Activated CD8-positive, alpha-beta T cell treated with anti-CD3 and anti-CD28 coated beads, Interleukin-2, amount 10 ng/mL, durations not matched to agents 7 days and 5 days (primary cell): ENCODE results near the gene DESI1. TPM values are rescaled to one million over a fixed set of nuclear protein-coding genes. Genes with fewer than 3 reads are reported as not detected.
A peak's percentile ranks its signal among the peaks of the same experiment; 100 is the strongest.
"Not testable (repeated sequence)": the region's sequence is repeated elsewhere in the genome, so short reads cannot be mapped to it uniquely, and the experiment has no call there.

Experiments used
- ATAC-seq: fragments of 150-1000 bp; cut with Tn5 transposase; one replicate; pipeline ENCODE4 v1.10.0; 2021; ENCODE audit warnings: moderate library complexity
- CTCF ChIA-PET: fragments of 350-600 bp; sonication (Branson Sonifier 250); formaldehyde crosslinking; loops from one replicate; lab custom pipeline; 2021; ENCODE audit warnings: antibody characterized with exemption; lab: Charles Lee
- POLR2A ChIA-PET: fragments of 350-600 bp; sonication (Branson Sonifier 250); formaldehyde crosslinking; loops from one replicate; lab custom pipeline; 2021; ENCODE audit warnings: antibody characterized with exemption; lab: Charles Lee
- DNase-seq: peaks from one replicate; pipeline ENCODE4 v3.0.0-alpha.2; 2020
- H3K27ac Mint-ChIP-seq: one replicate; pipeline ENCODE4 v1.8.0; 2021; ENCODE audit warnings: mild to moderate bottlenecking, mixed read lengths
- H3K27me3 Mint-ChIP-seq: one replicate; pipeline ENCODE4 v1.8.0; 2021; ENCODE audit warnings: low read depth, mixed read lengths
- H3K36me3 Mint-ChIP-seq: one replicate; pipeline ENCODE4 v1.8.0; 2021; ENCODE audit warnings: low read depth, mixed read lengths
- H3K4me1 Mint-ChIP-seq: one replicate; pipeline ENCODE4 v1.8.0; 2021; ENCODE audit warnings: low read depth, mixed read lengths
- H3K4me3 Mint-ChIP-seq: one replicate; pipeline ENCODE4 v1.8.0; 2021; ENCODE audit warnings: mild to moderate bottlenecking, mixed read lengths
- H3K9me3 Mint-ChIP-seq: one replicate; pipeline ENCODE4 v1.8.0; 2022; ENCODE audit warnings: mixed read lengths; ENCODE audit not compliant: insufficient read depth
- total RNA-seq, 2 experiments: library from RNA; stranded (reverse); gene quantifications; one replicate each; pipeline ENCODE4 v1.2.3, GENCODE V29; 2021

DESI1 gene
- total RNA-seq, 2 experiments from 2014 or later: 33.0 to 35.2 TPM

DNA sequence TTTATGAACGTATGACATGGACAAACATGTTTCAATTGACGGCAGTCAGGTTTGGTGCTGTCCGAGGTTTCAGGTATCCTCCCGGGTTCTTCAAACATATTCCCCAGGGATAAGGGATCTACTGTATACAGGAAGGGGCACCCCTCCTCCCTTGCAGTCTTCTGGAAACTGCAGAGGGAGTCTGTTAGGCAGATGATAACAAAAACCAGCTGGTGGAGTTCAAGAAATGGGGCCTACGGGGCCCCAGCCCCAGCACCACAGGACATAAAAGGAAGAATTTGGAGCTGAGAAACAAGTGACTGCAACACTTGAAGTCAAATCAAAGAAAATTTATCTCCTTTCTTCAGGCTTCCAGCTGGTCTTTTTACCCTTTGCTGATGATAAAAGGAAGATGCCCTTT, 35.7 kb upstream of the DESI1 start:
- H3K27ac Mint-ChIP-seq: no peak overlapping the region
- POLR2A ChIA-PET: interaction anchor here (3.0 kb wide), 1 partner anchor 10 kb away, joined by 11 read pairs; no protein-coding TSS in a partner anchor
- CTCF ChIA-PET: interaction anchor here (2.1 to 2.8 kb wide), 2 partner anchors 10 to 41 kb away, joined by 5 to 25 read pairs; no protein-coding TSS in a partner anchor

GRCh38 chr22:41654322-41654721, 33.5 kb upstream of the DESI1 start:
- H3K4me1 Mint-ChIP-seq: peaks cover 8% of the 10 kb centered on the region
- H3K9me3 Mint-ChIP-seq: no peaks in the 10 kb centered on the region
- CTCF ChIA-PET: interaction anchor here (5.0 kb wide), 1 partner anchor 12 kb away, joined by 40 read pairs; no protein-coding TSS in a partner anchor
- no peak overlapping the region for H3K4me3 Mint-ChIP-seq
- POLR2A ChIA-PET: interaction anchor here (0.9 to 2.1 kb wide), 2 partner anchors 33 to 35 kb away, joined by 3 to 5 read pairs; partner anchors contain the start of genes DESI1, SNU13 and XRCC6
- H3K36me3 Mint-ChIP-seq: peaks cover 59% of the 10 kb centered on the region
- DNase-seq (no peak), ATAC-seq (no peak)
- H3K27me3 Mint-ChIP-seq: no peaks in the 10 kb centered on the region
- peak overlapping the region; percentile 30 for H3K27ac Mint-ChIP-seq

More for the DNA sequence above, 35.7 kb upstream of the DESI1 start:
- DNase-seq (no peak), ATAC-seq (no peak)
- Mint-ChIP-seq H3K4me3 (no peak overlapping the region), H3K27me3 (no peaks in the 10 kb centered on the region), H3K36me3 (peaks cover 67% of the 10 kb centered on the region), H3K9me3 (no peaks in the 10 kb centered on the region), H3K4me1 (peaks cover 8% of the 10 kb centered on the region)

GRCh38 chr22:41650821-41651220, 30.0 kb upstream of the DESI1 start:
- Mint-ChIP-seq H3K36me3 (peaks cover 51% of the 10 kb centered on the region), H3K27me3 (no peaks in the 10 kb centered on the region), H3K4me1 (peaks cover 17% of the 10 kb centered on the region), H3K4me3 (no peak overlapping the region), H3K9me3 (no peaks in the 10 kb centered on the region), H3K27ac (no peak overlapping the region)
- ChIA-PET CTCF (interaction anchor here (5.0 kb wide), 1 partner anchor 16 kb away, joined by 40 read pairs; no protein-coding TSS in a partner anchor), POLR2A (no interaction called here)
- no peak for DNase-seq
- no peak for ATAC-seq

GRCh38 chr22:41650229-41650628, 29.4 kb upstream of the DESI1 start:
- CTCF ChIA-PET: interaction anchor here (5.0 kb wide), 1 partner anchor 16 kb away, joined by 40 read pairs; no protein-coding TSS in a partner anchor
- Mint-ChIP-seq H3K27me3 (no peaks in the 10 kb centered on the region), H3K4me1 (peaks cover 17% of the 10 kb centered on the region), H3K9me3 (no peaks in the 10 kb centered on the region), H3K4me3 (no peak overlapping the region), H3K27ac (no peak overlapping the region), H3K36me3 (peaks cover 49% of the 10 kb centered on the region)
- DNase-seq: no peak
- ATAC-seq: no peak
- POLR2A ChIA-PET: no interaction called here

DNA sequence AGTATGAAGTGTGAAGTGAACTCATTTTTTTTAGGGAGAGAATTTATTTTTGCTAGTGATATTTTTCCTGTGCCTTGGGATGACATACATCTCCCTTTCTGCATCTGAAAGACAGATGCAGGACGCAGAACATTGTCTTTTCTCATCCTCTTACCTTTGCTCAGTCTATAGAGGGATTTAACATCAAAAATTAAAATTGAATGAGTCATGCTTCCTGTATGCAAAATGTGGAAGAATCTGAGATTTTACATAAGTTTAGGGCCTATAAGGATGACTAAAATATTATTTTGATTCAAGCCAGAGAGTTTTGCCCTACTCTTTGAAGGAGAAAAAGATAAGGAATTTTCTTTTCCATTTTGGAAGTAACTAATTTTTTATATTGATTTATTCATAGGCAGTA, 27.6 kb upstream of the DESI1 start:
- no peak for ATAC-seq
- CTCF ChIA-PET: interaction anchor here (2.0 kb wide), 1 partner anchor 18 kb away, joined by 10 read pairs; no protein-coding TSS in a partner anchor

GRCh38 chr22:41647771-41648170, 26.9 kb upstream of the DESI1 start:
- H3K4me1 Mint-ChIP-seq: peaks cover 9% of the 10 kb centered on the region
- no peak for ATAC-seq
- no peak overlapping the region for H3K4me3 Mint-ChIP-seq
- H3K36me3 Mint-ChIP-seq: peaks cover 38% of the 10 kb centered on the region
- no peak overlapping the region for H3K27ac Mint-ChIP-seq
- no peak for DNase-seq
- CTCF ChIA-PET: interaction anchor here (2.0 kb wide), 1 partner anchor 19 kb away, joined by 10 read pairs; no protein-coding TSS in a partner anchor
- H3K27me3 Mint-ChIP-seq: no peaks in the 10 kb centered on the region
- POLR2A ChIA-PET: no interaction called here
- no peaks in the 10 kb centered on the region for H3K9me3 Mint-ChIP-seq

More for the DNA sequence above, 27.6 kb upstream of the DESI1 start:
- H3K4me3 Mint-ChIP-seq: no peak overlapping the region
- peaks cover 9% of the 10 kb centered on the region for H3K4me1 Mint-ChIP-seq
- no peaks in the 10 kb centered on the region for H3K27me3 Mint-ChIP-seq
- H3K27ac Mint-ChIP-seq: no peak overlapping the region
- peaks cover 39% of the 10 kb centered on the region for H3K36me3 Mint-ChIP-seq
- no peaks in the 10 kb centered on the region for H3K9me3 Mint-ChIP-seq
- no peak for DNase-seq
- POLR2A ChIA-PET: no interaction called here

GRCh38 chr22:41642331-41643110, 21.7 kb upstream of the DESI1 start:
- CTCF ChIA-PET: interaction anchor here (1.6 kb wide), 1 partner anchor 25 kb away, joined by 5 read pairs; no protein-coding TSS in a partner anchor
- Mint-ChIP-seq H3K27ac (no peak overlapping the region), H3K36me3 (peaks cover 46% of the 10 kb centered on the region)

DNA sequence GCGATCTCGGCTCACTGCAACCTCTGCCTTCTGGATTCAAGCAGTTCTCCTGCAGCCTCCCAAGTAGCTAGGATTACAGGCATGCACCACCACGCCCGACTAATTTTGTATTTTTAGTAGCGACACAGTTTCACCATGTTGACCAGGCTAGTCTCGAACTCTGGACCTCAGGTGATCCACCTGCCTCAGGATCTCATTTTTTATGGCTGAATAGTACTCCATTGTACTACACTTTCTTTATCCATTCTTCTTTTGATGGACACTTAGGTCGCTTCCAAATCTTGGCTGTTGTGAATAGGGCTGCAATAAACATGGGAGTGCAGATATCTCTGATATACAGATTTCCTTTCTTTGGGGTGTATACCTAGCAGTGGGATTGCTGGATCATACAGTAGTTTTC, 21.0 kb upstream of the DESI1 start:
- CTCF ChIA-PET: interaction anchor here (1.6 kb wide), 1 partner anchor 25 kb away, joined by 5 read pairs; no protein-coding TSS in a partner anchor
- H3K36me3 Mint-ChIP-seq: peaks cover 49% of the 10 kb centered on the region
- DNase-seq: no peak

More at GRCh38 chr22:41642331-41643110, 21.7 kb upstream of the DESI1 start:
- H3K9me3 Mint-ChIP-seq: no peaks in the 10 kb centered on the region
- no peak overlapping the region for H3K4me3 Mint-ChIP-seq
- no peaks in the 10 kb centered on the region for H3K27me3 Mint-ChIP-seq
- ATAC-seq (no peak), DNase-seq (no peak)
- POLR2A ChIA-PET: interaction anchor here (0.8 kb wide), 1 partner anchor 21 kb away, joined by 3 read pairs; no protein-coding TSS in a partner anchor
- peaks cover under 1% of the 10 kb centered on the region for H3K4me1 Mint-ChIP-seq

GRCh38 chr22:41638748-41639147, 17.9 kb upstream of the DESI1 start:
- H3K27ac Mint-ChIP-seq: no peak overlapping the region
- no peaks in the 10 kb centered on the region for H3K4me1 Mint-ChIP-seq
- ATAC-seq: no peak
- peaks cover 63% of the 10 kb centered on the region for H3K36me3 Mint-ChIP-seq
- H3K9me3 Mint-ChIP-seq: no peaks in the 10 kb centered on the region
- CTCF ChIA-PET: interaction anchor here (1.6 kb wide), 1 partner anchor 28 kb away, joined by 7 read pairs; no protein-coding TSS in a partner anchor
- no peak for DNase-seq
- no peak overlapping the region for H3K4me3 Mint-ChIP-seq
- POLR2A ChIA-PET: no interaction called here
- H3K27me3 Mint-ChIP-seq: no peaks in the 10 kb centered on the region

More for the DNA sequence above, 21.0 kb upstream of the DESI1 start:
- no peak overlapping the region for H3K27ac Mint-ChIP-seq
- H3K4me1 Mint-ChIP-seq: no peaks in the 10 kb centered on the region
- no peak for ATAC-seq
- H3K27me3 Mint-ChIP-seq: no peaks in the 10 kb centered on the region
- H3K9me3 Mint-ChIP-seq: no peaks in the 10 kb centered on the region
- POLR2A ChIA-PET: no interaction called here
- no peak overlapping the region for H3K4me3 Mint-ChIP-seq

DNA sequence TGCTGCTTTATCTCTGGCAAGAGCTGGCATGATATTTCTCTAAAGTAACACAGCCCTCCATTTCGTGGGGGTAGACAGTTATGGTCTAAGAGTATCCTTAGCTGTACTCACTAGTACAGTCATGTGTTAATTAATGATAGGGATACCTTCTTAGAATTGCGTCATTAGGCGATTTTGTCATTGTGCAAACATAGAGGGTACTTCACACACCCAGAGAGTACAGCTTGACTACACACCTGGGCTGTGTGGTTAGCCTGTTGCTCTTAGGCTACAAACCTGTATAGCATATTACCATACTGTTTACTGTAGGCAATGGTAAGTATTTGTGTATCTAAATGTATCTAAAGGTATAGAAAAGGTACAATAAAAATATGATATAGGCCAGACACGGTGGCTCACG, 17.3 kb upstream of the DESI1 start:
- Mint-ChIP-seq H3K4me1 (no peaks in the 10 kb centered on the region), H3K9me3 (no peaks in the 10 kb centered on the region), H3K36me3 (peaks cover 63% of the 10 kb centered on the region), H3K27me3 (no peaks in the 10 kb centered on the region), H3K4me3 (no peak overlapping the region), H3K27ac (no peak overlapping the region)
- CTCF ChIA-PET: no interaction called here
- no peak for ATAC-seq
- POLR2A ChIA-PET: no interaction called here
- no peak for DNase-seq

GRCh38 chr22:41637623-41638022, 16.8 kb upstream of the DESI1 start:
- ATAC-seq, H3K9me3 Mint-ChIP-seq, H3K27me3 Mint-ChIP-seq, H3K4me1 Mint-ChIP-seq, POLR2A ChIA-PET, DNase-seq, H3K4me3 Mint-ChIP-seq, H3K27ac Mint-ChIP-seq: not testable (repeated sequence)
- peaks cover 59% of the 10 kb centered on the region for H3K36me3 Mint-ChIP-seq
- CTCF ChIA-PET: interaction anchor here (0.7 kb wide), 1 partner anchor 29 kb away, joined by 5 read pairs; no protein-coding TSS in a partner anchor
